GM21737 (cell line): ENCODE results near the gene CLDN9.

Experiments used
- ATAC-seq: cut with Tn5 transposase; IDR thresholded peaks from one replicate; pipeline ENCODE4 v1.9.1; 2021; ENCODE audit warnings: mild to moderate bottlenecking, moderate library complexity; ENCODE audit not compliant: unreplicated experiment

CLDN9 gene

GRCh38 chr16:3015865-3016521, 3.3 kb downstream of the CLDN9 start:
- ATAC-seq: no peak

- ATAC-seq: no peak
Measured at GRCh38 chr16:3017344-3017743, 4.6 kb downstream of the CLDN9 start.

GRCh38 chr16:3017794-3018506, 5.2 kb downstream of the CLDN9 start, which contains the start of gene CLDN6:
Gene CLDN6, minus strand, starts transcription at chr16:3018183. Its CDS starts 2,162 bp downstream, at chr16:3016021.
- ATAC-seq: no peak

GRCh38 chr16:3019594-3020246, 7.0 kb downstream of the CLDN9 start:
- no peak for ATAC-seq

GRCh38 chr16:3020247-3020603, 7.5 kb downstream of the CLDN9 start, which contains the start of gene TNFRSF12A:
Gene TNFRSF12A, plus strand, starts transcription at chr16:3020368. Its CDS starts 30 bp downstream, at chr16:3020398.
- no peak for ATAC-seq

- no peak for ATAC-seq
Measured at GRCh38 chr16:3020604-3021448, 8.1 kb downstream of the CLDN9 start.

- no peak for ATAC-seq
Measured at GRCh38 chr16:3021449-3022207, 8.9 kb downstream of the CLDN9 start.

GRCh38 chr16:3022208-3022683, 9.5 kb downstream of the CLDN9 start:
- ATAC-seq: no peak

GRCh38 chr16:3022684-3023414, 10.1 kb downstream of the CLDN9 start:
- no peak for ATAC-seq

GRCh38 chr16:3023415-3023668, 10.6 kb downstream of the CLDN9 start:
- ATAC-seq: no peak

GRCh38 chr16:3023669-3024478, 11.2 kb downstream of the CLDN9 start, which contains the start of the genes HCFC1R1 and THOC6:
Gene HCFC1R1, minus strand, starts transcription at chr16:3023942. Its CDS starts 1 bp downstream, at chr16:3023941.
Gene THOC6, plus strand, starts transcription at chr16:3024035. Its CDS starts 292 bp downstream, at chr16:3024327.
- peak; percentile 62 for ATAC-seq

GRCh38 chr16:3025032-3026002, 12.6 kb downstream of the CLDN9 start:
- ATAC-seq: no peak

- no peak for ATAC-seq
Measured at GRCh38 chr16:3026003-3026378, 13.3 kb downstream of the CLDN9 start.

- no peak for ATAC-seq
Measured at GRCh38 chr16:3026609-3027488, 14.1 kb downstream of the CLDN9 start.

GRCh38 chr16:3027489-3027795, 14.7 kb downstream of the CLDN9 start:
- ATAC-seq: no peak

- ATAC-seq: peak; percentile 34
Measured at GRCh38 chr16:3027983-3028715, 15.4 kb downstream of the CLDN9 start.
